Measurements from ENCODE around the gene MDGA2.

MDGA2 gene

DNA sequence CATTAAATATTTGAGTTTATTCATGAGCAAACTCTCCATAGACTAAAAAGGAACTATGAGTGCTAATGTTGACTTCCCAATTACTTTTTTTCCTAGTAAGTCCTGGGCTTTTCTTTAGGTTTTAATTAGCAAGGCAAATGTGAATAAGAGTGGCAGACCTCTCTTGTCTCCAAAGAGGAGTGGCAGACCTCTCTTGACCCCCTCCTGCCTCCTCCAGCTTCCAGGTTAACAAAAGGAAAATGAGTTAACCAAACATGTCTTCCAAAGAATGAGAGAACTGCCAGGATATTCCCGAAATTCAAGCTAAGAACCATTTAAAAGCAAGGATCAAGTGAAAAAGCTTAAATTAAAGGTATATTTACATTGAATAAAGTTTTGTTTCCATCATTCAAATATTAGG lies 253.2 kb downstream of the MDGA2 start:
- H3K27ac ChIP-seq = no peak overlapping the region
- TF ChIP-seq, protein P1, sequence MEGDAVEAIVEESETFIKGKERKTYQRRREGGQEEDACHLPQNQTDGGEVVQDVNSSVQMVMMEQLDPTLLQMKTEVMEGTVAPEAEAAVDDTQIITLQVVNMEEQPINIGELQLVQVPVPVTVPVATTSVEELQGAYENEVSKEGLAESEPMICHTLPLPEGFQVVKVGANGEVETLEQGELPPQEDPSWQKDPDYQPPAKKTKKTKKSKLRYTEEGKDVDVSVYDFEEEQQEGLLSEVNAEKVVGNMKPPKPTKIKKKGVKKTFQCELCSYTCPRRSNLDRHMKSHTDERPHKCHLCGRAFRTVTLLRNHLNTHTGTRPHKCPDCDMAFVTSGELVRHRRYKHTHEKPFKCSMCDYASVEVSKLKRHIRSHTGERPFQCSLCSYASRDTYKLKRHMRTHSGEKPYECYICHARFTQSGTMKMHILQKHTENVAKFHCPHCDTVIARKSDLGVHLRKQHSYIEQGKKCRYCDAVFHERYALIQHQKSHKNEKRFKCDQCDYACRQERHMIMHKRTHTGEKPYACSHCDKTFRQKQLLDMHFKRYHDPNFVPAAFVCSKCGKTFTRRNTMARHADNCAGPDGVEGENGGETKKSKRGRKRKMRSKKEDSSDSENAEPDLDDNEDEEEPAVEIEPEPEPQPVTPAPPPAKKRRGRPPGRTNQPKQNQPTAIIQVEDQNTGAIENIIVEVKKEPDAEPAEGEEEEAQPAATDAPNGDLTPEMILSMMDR (conservative IDR thresholded peaks at IDR 0.05) = no peak
- TF ChIP-seq ZFX (IDR thresholded peaks at IDR 0.05) = no peak

DNA sequence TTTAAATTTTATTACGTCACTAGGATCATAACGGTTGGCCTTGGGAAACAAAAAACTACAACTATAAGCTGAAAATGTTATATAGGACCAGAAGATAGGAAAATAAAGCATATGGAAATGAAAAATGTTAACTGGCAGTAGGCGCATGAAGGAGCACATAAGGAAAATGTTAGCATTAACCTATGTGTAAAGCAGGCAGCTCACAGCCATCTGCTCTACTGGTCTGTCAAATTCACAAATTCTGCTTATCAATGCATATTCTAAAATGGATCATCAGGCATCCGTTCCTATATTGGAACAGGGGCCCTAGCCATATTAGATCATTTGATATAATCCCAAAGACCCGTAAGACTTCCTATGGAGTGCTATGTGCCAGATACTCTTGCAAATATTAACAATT lies 263.9 kb downstream of the MDGA2 start:
- no peak for TF ChIP-seq ZFX (IDR thresholded peaks at IDR 0.05)
- TF ChIP-seq, protein P1 (conservative IDR thresholded peaks at IDR 0.05) = no peak
- no peak overlapping the region for H3K27ac ChIP-seq

GRCh38 chr14:47392326-47392725 lies 283.1 kb downstream of the MDGA2 start:
- no peak for TF ChIP-seq ZFX (IDR thresholded peaks at IDR 0.05)
- TF ChIP-seq, protein P1 (conservative IDR thresholded peaks at IDR 0.05) = no peak
- H3K27ac ChIP-seq = no peak overlapping the region

DNA sequence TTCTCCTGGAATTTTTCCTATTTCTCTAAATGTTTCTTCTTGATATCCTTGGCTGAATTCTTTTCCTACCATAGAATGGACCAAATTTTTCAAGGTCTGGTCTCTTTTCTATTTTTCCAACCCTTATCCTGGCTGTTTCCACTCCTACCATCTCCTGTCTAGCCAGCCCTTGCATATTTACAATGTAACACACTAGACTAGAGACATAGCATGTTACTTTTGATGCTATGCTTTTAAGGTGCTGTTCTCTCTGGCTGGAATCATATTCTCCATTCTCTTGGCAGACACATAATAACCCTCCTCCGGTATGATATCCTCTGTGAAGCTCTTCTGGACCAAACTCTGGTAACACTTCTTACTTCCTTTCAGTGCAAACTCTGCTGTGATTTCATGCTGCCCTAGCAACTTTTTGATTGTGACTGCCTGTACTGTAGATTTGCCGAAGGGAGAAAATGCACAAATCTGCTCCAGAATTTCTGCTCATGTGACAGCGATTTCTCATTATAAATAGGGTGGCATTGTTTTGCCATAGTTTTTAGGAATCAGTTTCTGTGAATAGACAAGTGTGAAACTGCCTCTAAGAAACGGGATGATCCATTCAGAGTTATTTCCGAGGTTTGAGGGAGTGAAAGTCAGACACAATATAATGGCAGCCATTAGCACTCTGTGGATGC lies 284.4 kb downstream of the MDGA2 start:
- H3K27ac ChIP-seq = no peak overlapping the region
- no peak for TF ChIP-seq ZFX (IDR thresholded peaks at IDR 0.05)
- TF ChIP-seq, protein P1 (conservative IDR thresholded peaks at IDR 0.05) = no peak

DNA sequence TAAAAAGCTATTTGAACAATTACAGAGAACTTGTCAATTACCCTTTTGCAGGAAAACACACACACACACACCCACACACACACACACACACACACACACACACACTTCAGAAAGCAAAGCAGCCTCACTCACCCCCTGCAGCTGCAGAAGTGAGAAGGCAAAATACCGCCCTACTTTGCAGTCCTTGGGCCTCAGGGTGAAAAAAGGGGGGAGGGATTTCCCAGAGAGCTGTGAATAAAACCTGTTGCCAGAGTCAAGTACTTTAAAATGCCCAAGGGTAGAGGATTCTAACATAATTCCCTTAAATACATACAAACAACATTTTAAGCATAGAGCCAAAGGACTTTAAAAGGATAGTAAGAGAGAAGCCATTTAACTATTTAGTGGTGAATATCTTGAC lies 285.9 kb downstream of the MDGA2 start:
- TF ChIP-seq, protein P1 (conservative IDR thresholded peaks at IDR 0.05) = no peak
- no peak for TF ChIP-seq ZFX (IDR thresholded peaks at IDR 0.05)
- H3K27ac ChIP-seq = no peak overlapping the region

- no peak overlapping the region for H3K27ac ChIP-seq
- TF ChIP-seq, protein P1 (conservative IDR thresholded peaks at IDR 0.05) = no peak
- no peak for TF ChIP-seq ZFX (IDR thresholded peaks at IDR 0.05)
Measured at GRCh38 chr14:47366006-47366405, 309.4 kb downstream of the MDGA2 start.

DNA sequence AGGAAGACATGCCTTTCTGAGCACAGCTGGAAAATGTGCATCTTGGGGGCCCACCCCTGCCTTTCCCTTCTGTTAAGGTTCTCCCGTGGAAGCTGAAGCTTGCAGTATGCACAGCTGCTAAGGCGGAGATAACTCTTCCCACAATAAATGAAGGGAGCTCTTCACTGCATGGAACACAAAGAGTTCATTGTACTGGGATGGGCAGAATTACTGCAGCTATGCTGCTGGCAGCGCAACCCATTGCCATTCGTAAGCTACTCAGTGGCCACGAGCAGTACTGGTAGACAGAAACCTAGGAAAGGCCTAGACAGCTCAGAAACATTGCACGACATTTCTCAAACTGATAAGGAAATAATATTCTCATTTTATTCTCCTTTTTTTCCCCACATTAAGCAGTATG lies 310.2 kb downstream of the MDGA2 start:
- TF ChIP-seq, protein P1 (conservative IDR thresholded peaks at IDR 0.05) = no peak
- TF ChIP-seq ZFX (IDR thresholded peaks at IDR 0.05) = no peak
- H3K27ac ChIP-seq = no peak overlapping the region

All from C4-2B (cell line).